GM20000 (cell line): ENCODE results near the gene RIMS1.

Experiments used
- DNase-seq: peaks from one replicate; pipeline ENCODE4 v3.0.0; 2012; ENCODE audit warnings: low spot score
- CTCF ChIP-seq: IDR thresholded peaks from 2 replicates; pipeline ENCODE4 v1.5.1; 2012; ENCODE audit warnings: mild to moderate bottlenecking, control low read depth; ENCODE audit errors: extremely low read depth, missing control alignments

The RIMS1 gene

GRCh38 chr6:72132851-72133250 is 246.5 kb downstream of the RIMS1 start:
- DNase-seq = no peak
- no peak for TF ChIP-seq CTCF

- no peak for DNase-seq
- TF ChIP-seq CTCF = no peak
Observed at GRCh38 chr6:72133324-72133723, 247.0 kb downstream of the RIMS1 start.

GRCh38 chr6:72140795-72141194 is 254.4 kb downstream of the RIMS1 start:
- DNase-seq = no peak
- no peak for TF ChIP-seq CTCF

GRCh38 chr6:72149715-72150114 is 263.4 kb downstream of the RIMS1 start:
- TF ChIP-seq CTCF = no peak

GRCh38 chr6:72151742-72152141 is 265.4 kb downstream of the RIMS1 start:
- no peak for TF ChIP-seq CTCF
- no peak for DNase-seq

More at GRCh38 chr6:72149715-72150114, 263.4 kb downstream of the RIMS1 start:
- DNase-seq = no peak

- no peak for DNase-seq
- TF ChIP-seq CTCF = no peak
Observed at GRCh38 chr6:72175916-72176315, 289.6 kb downstream of the RIMS1 start.

- no peak for TF ChIP-seq CTCF
- peak; percentile 41 for DNase-seq
Observed at GRCh38 chr6:72182337-72183246, 296.2 kb downstream of the RIMS1 start.
